GM21367 (cell line): Measurements from ENCODE around the gene LZTFL1.

Experiments used
- ATAC-seq: cut with Tn5 transposase; IDR thresholded peaks from one replicate; pipeline ENCODE4 v1.9.1; 2021; ENCODE audit not compliant: unreplicated experiment

LZTFL1 gene

GRCh38 chr3:45787551-45787950, 54.4 kb downstream of the LZTFL1 start:
- ATAC-seq: no peak

- ATAC-seq: no peak
These were observed 55.0 kb downstream of the LZTFL1 start for GRCh38 chr3:45786801-45787495.

- ATAC-seq: no peak
These were observed 56.2 kb downstream of the LZTFL1 start for GRCh38 chr3:45785605-45786150.

GRCh38 chr3:45783667-45784066, 58.3 kb downstream of the LZTFL1 start:
- no peak for ATAC-seq

- ATAC-seq: no peak
These were observed 59.5 kb downstream of the LZTFL1 start for GRCh38 chr3:45782381-45782780.

- no peak for ATAC-seq
These were observed 60.1 kb downstream of the LZTFL1 start for GRCh38 chr3:45781841-45782240.

- ATAC-seq: no peak
These were observed 60.6 kb downstream of the LZTFL1 start for GRCh38 chr3:45781271-45781670.

- no peak for ATAC-seq
These were observed 61.9 kb downstream of the LZTFL1 start for GRCh38 chr3:45779746-45780735.

- ATAC-seq: no peak
These were observed 63.1 kb downstream of the LZTFL1 start for GRCh38 chr3:45778761-45779201.

- ATAC-seq: no peak
These were observed 64.1 kb downstream of the LZTFL1 start for GRCh38 chr3:45777746-45778386.

- no peak for ATAC-seq
These were observed 64.7 kb downstream of the LZTFL1 start for GRCh38 chr3:45777111-45777745.

GRCh38 chr3:45776611-45777010, 65.3 kb downstream of the LZTFL1 start:
- ATAC-seq: no peak

GRCh38 chr3:45776301-45776595, 65.7 kb downstream of the LZTFL1 start:
- ATAC-seq: no peak

GRCh38 chr3:45775571-45776300, 66.2 kb downstream of the LZTFL1 start:
- no peak for ATAC-seq

- ATAC-seq: no peak
These were observed 67.1 kb downstream of the LZTFL1 start for GRCh38 chr3:45774581-45775521.

- ATAC-seq: no peak
These were observed 68.0 kb downstream of the LZTFL1 start for GRCh38 chr3:45773714-45774449.
